HG03060 (cell line): Measurements from ENCODE around the gene ATP5F1D.

Experiments
- ATAC-seq: cut with Tn5 transposase; IDR thresholded peaks from one replicate; pipeline ENCODE4 v1.9.1; 2021; ENCODE audit warnings: low read depth, moderate number of reproducible peaks; ENCODE audit not compliant: unreplicated experiment

Gene ATP5F1D

GRCh38 chr19:1220477-1220930 lies 21.0 kb upstream of the ATP5F1D start:
- no peak for ATAC-seq

- no peak for ATAC-seq
Observed at GRCh38 chr19:1220976-1221903, 20.3 kb upstream of the ATP5F1D start.

DNA sequence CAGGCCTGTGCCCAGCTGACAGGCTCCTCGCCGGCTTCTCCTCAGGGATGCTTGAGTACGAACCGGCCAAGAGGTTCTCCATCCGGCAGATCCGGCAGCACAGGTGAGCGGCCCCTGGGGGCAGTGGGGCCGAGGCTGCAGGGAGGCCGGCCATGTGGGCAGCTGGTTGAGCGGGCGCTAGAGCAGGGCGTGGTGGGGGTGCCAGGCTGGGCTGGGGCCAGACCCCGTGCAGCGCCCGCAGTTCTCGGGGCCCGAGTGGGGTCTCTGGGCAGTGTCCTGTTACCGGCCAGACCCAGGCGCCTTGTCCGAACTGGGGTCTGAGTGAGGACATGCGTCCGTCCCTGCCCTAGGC lies 19.7 kb upstream of the ATP5F1D start:
- no peak for ATAC-seq

- no peak for ATAC-seq
Observed at GRCh38 chr19:1222394-1222793, 19.2 kb upstream of the ATP5F1D start.

DNA sequence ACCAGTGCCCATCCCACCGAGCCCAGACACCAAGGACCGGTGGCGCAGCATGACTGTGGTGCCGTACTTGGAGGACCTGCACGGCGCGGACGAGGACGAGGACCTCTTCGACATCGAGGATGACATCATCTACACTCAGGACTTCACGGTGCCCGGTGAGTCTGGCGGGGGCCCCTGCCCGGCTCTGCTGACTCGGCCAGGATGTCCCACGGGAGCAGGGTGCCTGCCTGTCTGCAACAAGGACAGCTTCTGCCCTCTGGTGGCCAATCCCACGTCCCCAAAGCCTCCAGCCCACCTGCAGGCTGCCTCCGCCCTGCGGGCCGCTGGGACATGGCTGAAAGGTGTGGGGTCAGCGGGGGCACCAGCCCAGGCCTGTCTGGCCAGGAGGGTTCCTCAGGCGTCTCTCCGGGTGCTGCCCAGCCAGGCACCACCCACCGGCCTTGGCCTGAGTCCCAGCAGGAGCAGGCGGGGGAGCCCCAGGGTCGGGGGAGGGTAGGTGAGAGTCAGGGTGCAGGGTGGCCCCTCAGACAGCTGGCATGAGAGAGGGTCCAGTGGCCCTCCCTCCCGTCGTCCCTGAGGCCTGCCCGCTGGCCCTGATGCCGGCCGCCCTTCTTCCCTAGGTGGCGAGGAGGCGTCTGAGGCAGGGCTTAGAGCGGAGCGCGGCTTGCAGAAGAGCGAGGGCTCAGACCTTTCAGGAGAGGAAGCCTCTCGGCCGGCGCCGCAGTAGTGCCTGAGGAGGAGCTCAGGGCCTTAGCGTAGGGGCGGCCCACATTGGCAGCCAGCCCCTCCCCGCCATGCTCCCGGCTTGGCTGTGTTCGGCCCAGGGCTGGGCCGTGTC lies 18.3 kb upstream of the ATP5F1D start:
- ATAC-seq = no peak

DNA sequence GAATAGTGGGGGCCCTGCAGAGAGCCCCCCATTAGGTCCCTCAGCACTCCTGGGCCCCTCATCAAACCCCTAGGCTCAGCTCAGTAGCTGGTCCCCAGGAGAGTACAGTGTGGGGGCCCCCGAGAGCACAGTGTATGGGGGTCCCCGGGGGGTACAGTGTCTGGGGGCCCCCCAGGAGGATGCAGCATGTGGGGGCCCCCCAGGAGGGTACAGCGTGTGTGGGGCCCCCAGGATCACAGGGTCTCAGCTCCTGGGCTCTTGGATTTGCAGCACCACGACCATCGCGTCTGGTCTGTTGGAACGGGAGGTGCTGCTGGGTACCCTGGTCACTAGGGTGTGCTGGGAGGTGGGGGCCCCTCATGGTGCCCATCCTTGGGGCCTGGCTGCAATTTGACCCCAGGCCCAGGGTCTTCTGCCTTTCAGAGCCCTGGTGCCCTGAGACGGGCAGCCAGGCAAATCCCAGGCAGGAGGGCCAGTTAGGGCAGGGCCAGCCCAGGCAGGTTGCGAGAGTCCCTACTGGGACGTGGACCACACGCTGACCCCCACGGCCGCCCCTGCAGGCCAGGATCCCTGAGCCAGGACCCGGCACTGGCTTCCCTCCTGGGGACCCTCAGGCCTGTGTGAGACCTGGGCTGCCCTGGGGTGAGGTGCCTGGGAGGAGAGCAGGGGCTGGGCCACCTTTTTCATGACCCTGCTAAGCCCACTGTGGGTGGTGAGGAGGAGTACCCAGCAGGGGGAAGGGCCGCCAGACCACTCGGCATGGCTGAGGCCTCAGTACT lies 17.3 kb upstream of the ATP5F1D start:
- no peak for ATAC-seq

- no peak for ATAC-seq
Observed at GRCh38 chr19:1224847-1225246, 16.7 kb upstream of the ATP5F1D start.

DNA sequence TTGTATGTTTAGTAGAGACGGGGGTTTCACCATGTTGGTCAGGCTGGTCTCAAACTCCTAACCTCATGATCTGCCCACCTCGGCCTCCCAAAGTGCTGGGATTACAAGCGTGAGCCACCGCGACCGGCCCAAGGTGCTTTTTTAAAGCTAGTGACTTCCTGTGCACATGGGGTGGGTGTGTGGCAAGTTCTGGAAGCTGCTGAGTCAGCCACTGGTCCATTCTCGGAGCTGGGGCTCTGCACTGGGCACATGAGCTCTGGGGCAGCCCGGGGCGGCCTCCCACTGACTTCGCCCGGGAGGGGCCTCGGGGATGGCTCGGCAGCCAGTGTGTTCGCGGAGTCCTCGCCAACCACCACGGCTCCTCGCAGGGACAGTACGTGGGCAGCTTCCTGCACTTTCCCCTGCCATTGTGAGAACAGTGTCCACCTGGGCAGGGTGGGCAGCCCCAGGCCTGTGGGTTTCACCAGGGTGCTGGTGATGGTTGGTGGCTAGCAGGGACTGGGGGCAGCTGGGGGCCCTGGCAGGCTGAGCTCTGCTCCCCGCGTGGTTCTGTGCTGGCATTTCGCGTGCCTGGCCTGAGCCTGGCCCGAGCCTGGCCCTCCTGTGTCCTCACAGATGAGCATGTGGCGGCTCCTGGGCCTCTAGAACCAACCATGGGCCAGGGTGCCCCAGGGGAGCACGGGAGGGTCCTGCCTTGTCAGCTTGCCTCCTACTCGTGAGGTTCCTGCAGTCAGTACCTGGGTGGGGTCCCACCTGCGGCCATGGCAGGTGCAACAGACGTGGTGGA lies 15.9 kb upstream of the ATP5F1D start:
- ATAC-seq = no peak

DNA sequence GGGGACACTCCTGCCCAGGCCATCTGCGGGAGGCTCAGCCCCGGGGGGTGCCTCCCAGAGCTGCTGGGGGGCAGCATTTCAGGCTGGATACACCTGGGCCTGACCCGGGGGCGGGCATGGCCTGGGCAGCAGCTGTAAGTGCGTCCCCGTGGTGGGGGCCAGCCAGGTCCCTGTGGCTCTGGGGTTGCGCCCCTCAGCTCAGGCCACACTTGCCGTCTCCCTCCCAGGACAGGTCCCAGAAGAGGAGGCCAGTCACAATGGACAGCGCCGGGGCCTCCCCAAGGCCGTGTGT lies 15.4 kb upstream of the ATP5F1D start:
- no peak for ATAC-seq

DNA sequence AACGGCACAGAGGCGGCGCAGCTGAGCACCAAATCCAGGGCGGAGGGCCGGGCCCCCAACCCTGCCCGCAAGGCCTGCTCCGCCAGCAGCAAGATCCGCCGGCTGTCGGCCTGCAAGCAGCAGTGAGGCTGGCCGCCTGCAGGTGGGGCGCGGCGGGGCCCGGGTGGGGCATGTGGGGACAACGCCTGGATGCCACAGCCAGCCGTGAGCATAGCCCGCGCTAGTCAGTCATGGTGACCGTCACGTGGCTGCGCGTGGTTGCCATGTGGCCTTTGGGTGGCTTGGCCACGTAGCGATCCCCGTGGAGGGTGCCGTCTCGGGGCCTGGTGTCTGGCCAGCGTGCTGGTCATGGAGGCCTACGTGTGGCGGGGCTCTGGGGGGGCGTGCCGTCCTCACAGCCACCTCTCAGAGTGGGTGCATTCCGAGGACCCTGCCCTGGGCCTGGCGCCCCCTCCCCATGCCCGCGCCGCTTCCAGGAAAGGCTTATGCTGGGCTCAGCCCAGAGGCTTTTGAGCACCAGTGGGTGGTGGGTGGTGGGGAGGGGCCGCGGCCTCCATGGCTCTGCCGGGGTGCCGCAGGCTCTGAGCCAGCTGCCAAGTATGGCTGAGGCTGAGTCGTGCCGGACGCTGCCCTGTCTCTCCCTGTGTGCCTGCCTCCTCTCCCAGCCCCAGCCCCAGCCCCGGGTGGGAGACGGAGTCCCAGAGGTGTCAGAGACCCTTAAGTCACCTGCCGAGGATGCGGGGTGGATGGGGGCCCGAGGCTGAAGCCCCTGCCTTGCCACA lies 14.8 kb upstream of the ATP5F1D start:
- ATAC-seq = no peak

- no peak for ATAC-seq
Observed at GRCh38 chr19:1227304-1228054, 14.1 kb upstream of the ATP5F1D start.

DNA sequence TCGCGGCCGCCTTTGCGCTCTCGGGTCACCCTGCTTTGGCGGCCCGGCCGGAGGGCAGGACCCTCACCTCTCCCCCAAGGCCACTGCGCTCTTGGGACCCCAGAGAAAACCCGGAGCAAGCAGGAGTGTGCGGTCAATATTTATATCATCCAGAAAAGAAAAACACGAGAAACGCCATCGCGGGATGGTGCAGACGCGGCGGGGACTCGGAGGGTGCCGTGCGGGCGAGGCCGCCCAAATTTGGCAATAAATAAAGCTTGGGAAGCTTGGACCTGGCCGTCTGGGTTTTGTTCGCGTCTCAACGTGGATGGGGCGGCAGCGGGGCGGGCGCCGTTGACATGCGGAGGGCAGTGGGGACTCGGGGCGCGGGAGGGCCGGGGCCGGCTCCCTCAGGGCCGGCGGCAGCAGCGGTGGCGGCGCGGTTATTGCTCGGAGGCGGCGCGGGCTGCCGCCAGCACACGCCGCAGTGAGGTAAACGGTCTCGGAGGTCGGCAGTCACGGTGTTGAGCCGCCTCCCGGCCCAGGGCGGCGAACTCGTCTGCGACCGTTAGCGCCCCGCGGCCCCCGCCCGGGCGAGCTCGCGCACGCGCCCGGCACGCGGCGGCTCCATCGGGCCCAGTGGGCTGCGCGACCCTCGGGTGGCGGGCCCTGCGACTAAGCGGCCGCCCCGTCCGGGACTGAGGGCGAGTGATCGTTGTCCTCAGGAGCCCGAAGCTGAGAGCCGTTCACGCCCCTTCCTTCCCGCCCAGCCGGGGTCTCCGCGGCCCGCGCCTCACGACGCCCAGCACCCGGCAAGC lies 13.2 kb upstream of the ATP5F1D start:
- ATAC-seq = no peak

- ATAC-seq = no peak
Observed at GRCh38 chr19:1229056-1229923, 12.3 kb upstream of the ATP5F1D start.

GRCh38 chr19:1229924-1230782 lies 11.4 kb upstream of the ATP5F1D start:
- ATAC-seq = no peak

GRCh38 chr19:1230783-1231489 lies 10.6 kb upstream of the ATP5F1D start:
- ATAC-seq = no peak
